SH-SY5Y (cell line): ENCODE measurements around the gene CLMN.

Experiments used
- GATA2 ChIP-seq: IDR thresholded peaks from 2 replicates; pipeline ENCODE4 v1.6.1; 2011; ENCODE audit warnings: mild to moderate bottlenecking, low read depth, low read length
- GATA3 ChIP-seq: IDR thresholded peaks from 2 replicates; pipeline ENCODE4 v1.6.1; 2011; ENCODE audit warnings: low read depth, mild to moderate bottlenecking, low read length, moderate library complexity

GRCh38 chr14:95320078-95320895, 579 bp upstream of the CLMN start:
- no peak for TF ChIP-seq GATA3
- TF ChIP-seq GATA2: no peak
